ENCODE measurements around the gene DPP6. TPM values are rescaled to one million over a fixed set of nuclear protein-coding genes. Genes with fewer than 3 reads are reported as not detected.

Gene DPP6
- total and polyA plus RNA-seq, 2 of the 8 experiments (the other 6 are each of a cell fraction or from before 2014, with no cell fraction given), result 4.7 to 6.8 TPM

GRCh38 chr7:154532771-154533170 lies 480.6 kb downstream of the DPP6 start:
- Histone ChIP-seq H2AFZ (ENCODE audit: low read length) (no peak overlapping the region), H2AK5ac (ENCODE audit: low read depth, low read length) (no peak overlapping the region), H3K79me1 (ENCODE audit: low read depth, low read length) (no peaks in the 10 kb centered on the region), H3K56ac (replicated peaks; ENCODE audit: insufficient read length, low read depth, low read length) (no peak overlapping the region), H3K9me3 (ENCODE audit: insufficient read depth in 2 of 2, low read depth in 1 of 2, low read length in 1 of 2) (no peaks in the 10 kb centered on the region; a peak in 1 of 4 replicates), H3K9ac (replicated peaks in 1 of 4; ENCODE audit: extremely low read depth in 1 of 4, low read depth in 3 of 4, low read length in 3 of 4) (no peak overlapping the region), H4K20me1 (replicated peaks in 1 of 2; ENCODE audit: control insufficient read depth in 1 of 2, insufficient read depth in 2 of 2, low read length in 2 of 2) (no peaks in the 10 kb centered on the region), H2BK20ac (ENCODE audit: low read length) (no peak overlapping the region), H3K27ac (ENCODE audit: low read depth, low read length) (no peak overlapping the region), H3K18ac (ENCODE audit: extremely low read depth, low read length) (no peak overlapping the region), H3K4me1 (replicated peaks in 1 of 4; ENCODE audit: control insufficient read depth in 3 of 4, insufficient read depth in 4 of 4, low read length in 3 of 4) (no peaks in the 10 kb centered on the region), H3K27me3 (replicated peaks in 1 of 4; ENCODE audit: control insufficient read depth in 3 of 4, extremely low read depth in 1 of 4, insufficient read depth in 3 of 4, low read length in 3 of 4) (no peaks in the 10 kb centered on the region), H3K36me3 (ENCODE audit: control insufficient read depth in 2 of 4, insufficient read depth in 4 of 4, low read length in 3 of 4) (no peaks in the 10 kb centered on the region), H4K8ac (ENCODE audit: extremely low read depth, insufficient read depth, low read length) (no peak overlapping the region), H3K23me2 (ENCODE audit: low read depth, low read length) (no peaks in the 10 kb centered on the region), H3K4me2 (ENCODE audit: insufficient read depth in 1 of 2, low read depth in 2 of 2, low read length in 2 of 2) (no peak overlapping the region), H3K79me2 (ENCODE audit: control insufficient read depth in 1 of 2, insufficient read depth in 2 of 2, low read length in 2 of 2) (no peaks in the 10 kb centered on the region), H2BK15ac (ENCODE audit: low read length) (no peak overlapping the region), H4K91ac (replicated peaks; ENCODE audit: insufficient read length, low read length) (no peak overlapping the region), H2BK12ac (ENCODE audit: low read depth, low read length) (no peak overlapping the region), H4K5ac (ENCODE audit: insufficient read length, low read depth, low read length) (no peak overlapping the region), H3K14ac (ENCODE audit: insufficient read length) (no peak overlapping the region), H2BK120ac (replicated peaks; ENCODE audit: low read depth, low read length) (no peak overlapping the region), H3K23ac (ENCODE audit: insufficient read length) (no peak overlapping the region), H3K4me3 (ENCODE audit: extremely low read depth in 1 of 4, insufficient read depth in 2 of 4, low read depth in 3 of 4, low read length in 4 of 4) (no peak overlapping the region), H3K4ac (replicated peaks; ENCODE audit: insufficient read length, low read depth, low read length) (no peak overlapping the region), H2BK5ac (ENCODE audit: low read depth, low read length) (no peak overlapping the region)
- ChIA-PET POLR2A (ENCODE audit: partially characterized antibody) (no interaction called here), CTCF (ENCODE audit: partially characterized antibody) (interaction anchor here (1.1 kb wide), 1 partner anchor 296 kb away, joined by 3 read pairs; no protein-coding TSS in a partner anchor)
- TF ChIP-seq CTBP2 (IDR thresholded peaks at IDR 0.05; ENCODE audit: borderline replicate concordance, insufficient read depth, insufficient read length, low read length) (no peak), POLR2AphosphoS5 (IDR thresholded peaks at IDR 0.05; ENCODE audit: low read depth, low read length) (no peak), KDM4A (IDR thresholded peaks at IDR 0.05; ENCODE audit: low read depth, low read length, severe bottlenecking) (no peak), RAD21 (IDR thresholded peaks at IDR 0.05 in 1 of 2, conservative IDR thresholded peaks at IDR 0.05 in 1 of 2; ENCODE audit: low read depth in 2 of 2, low read length in 2 of 2) (no peak), SP2 (IDR thresholded peaks at IDR 0.05; ENCODE audit: low read length) (no peak), JUN (IDR thresholded peaks at IDR 0.05; ENCODE audit: low read depth, low read length) (no peak), SIX5 (IDR thresholded peaks at IDR 0.05; ENCODE audit: low read depth, low read length) (no peak), BACH1 (IDR thresholded peaks at IDR 0.05; ENCODE audit: low read length) (no peak), POU5F1 (IDR thresholded peaks at IDR 0.05; ENCODE audit: low read depth, low read length) (no peak), CHD2 (IDR thresholded peaks at IDR 0.05; ENCODE audit: low read length) (no peak), YY1 (IDR thresholded peaks at IDR 0.05; ENCODE audit: low read depth, low read length) (no peak), ZNF274 (IDR thresholded peaks at IDR 0.05; ENCODE audit: borderline replicate concordance, extremely low read depth, low read length) (no peak), HDAC6 (IDR thresholded peaks at IDR 0.05; ENCODE audit: low read depth, low read length) (no peak), NANOG (IDR thresholded peaks at IDR 0.05; ENCODE audit: insufficient read depth, low read depth, low read length, poor library complexity, severe bottlenecking) (no peak), EP300 (IDR thresholded peaks at IDR 0.05; ENCODE audit: borderline replicate concordance in 1 of 2, low read depth in 2 of 2, low read length in 2 of 2) (no peak)
- no peak for FAIRE-seq
- no peak for DNase-seq (ENCODE audit: low read depth in 1 of 2, low spot score in 2 of 2)
